H9 (cell line): ENCODE results near the gene TSKU. TPM values are rescaled to one million over a fixed set of nuclear protein-coding genes. Genes with fewer than 3 reads are reported as not detected.

Experiments
- DNase-seq: peaks from one replicate; pipeline ENCODE4 v3.0.0-alpha.2; 2017
- H2AFZ ChIP-seq: one replicate; pipeline ENCODE4 v1.6.1; 2013; ENCODE audit warnings: mild to moderate bottlenecking, low read length, control low read depth, moderate library complexity
- H2AK5ac ChIP-seq: 2 replicates; pipeline ENCODE4 v1.6.1; 2013; ENCODE audit warnings: low read length, control low read depth, mixed read lengths; ENCODE audit not compliant: insufficient read length
- H2BK120ac ChIP-seq: one replicate; pipeline ENCODE4 v1.6.1; 2013; ENCODE audit warnings: low read depth, mild to moderate bottlenecking, low read length, control low read depth, inconsistent platforms; ENCODE audit not compliant: poor library complexity, severe bottlenecking
- H2BK12ac ChIP-seq: 2 replicates; pipeline ENCODE4 v1.6.1; 2013; ENCODE audit warnings: low read length, control low read depth, mixed read lengths, low read depth; ENCODE audit not compliant: insufficient read length
- H2BK15ac ChIP-seq: 2 replicates; pipeline ENCODE4 v1.6.1; 2013; ENCODE audit warnings: low read depth, low read length, control low read depth
- H2BK20ac ChIP-seq: one replicate; pipeline ENCODE4 v1.6.1; 2013; ENCODE audit warnings: low read depth, mild to moderate bottlenecking, low read length, control low read depth, inconsistent platforms; ENCODE audit not compliant: poor library complexity, severe bottlenecking
- H2BK5ac ChIP-seq: 2 replicates; pipeline ENCODE4 v1.6.1; 2013; ENCODE audit warnings: low read length, control low read depth, mixed read lengths; ENCODE audit not compliant: insufficient read length
- H3K14ac ChIP-seq: 2 replicates; pipeline ENCODE4 v1.6.1; 2013; ENCODE audit warnings: low read length, control low read depth; ENCODE audit not compliant: insufficient read depth
- H3K18ac ChIP-seq: 2 replicates; pipeline ENCODE4 v1.6.1; 2013; ENCODE audit warnings: low read depth, mild to moderate bottlenecking, mixed read lengths, low read length, control low read depth; ENCODE audit not compliant: insufficient read length
- H3K23ac ChIP-seq: 2 replicates; pipeline ENCODE4 v1.6.1; 2013; ENCODE audit warnings: low read length, control low read depth, mixed read lengths, low read depth; ENCODE audit not compliant: insufficient read length
- H3K23me2 ChIP-seq: 2 replicates; pipeline ENCODE4 v1.6.1; 2013; ENCODE audit warnings: low read depth, mild to moderate bottlenecking, mixed read lengths, low read length, control low read depth; ENCODE audit not compliant: insufficient read length, poor library complexity, severe bottlenecking
- H3K27ac ChIP-seq: 2 replicates; pipeline ENCODE4 v1.5.1; 2013; ENCODE audit warnings: low read length, control low read depth, mixed read lengths, low read depth; ENCODE audit not compliant: insufficient read length
- H3K27me3 ChIP-seq: 2 replicates; pipeline ENCODE4 v1.6.1; 2013; ENCODE audit warnings: low read length, control low read depth, inconsistent platforms; ENCODE audit not compliant: insufficient read depth
- H3K4ac ChIP-seq: 2 replicates; pipeline ENCODE4 v1.6.1; 2013; ENCODE audit warnings: low read depth, mild to moderate bottlenecking, control low read depth, inconsistent platforms, low read length, moderate library complexity
- H3K4me1 ChIP-seq: 2 replicates; pipeline ENCODE4 v1.6.1; 2013; ENCODE audit warnings: low read length, control low read depth, inconsistent platforms; ENCODE audit not compliant: insufficient read depth
- H3K4me2 ChIP-seq: 2 replicates; pipeline ENCODE4 v1.6.1; 2013; ENCODE audit warnings: low read length, control low read depth, mixed read lengths; ENCODE audit not compliant: insufficient read length, insufficient read depth
- H3K56ac ChIP-seq: 2 replicates; pipeline ENCODE4 v1.6.1; 2013; ENCODE audit warnings: low read depth, mild to moderate bottlenecking, mixed read lengths, low read length, control low read depth; ENCODE audit not compliant: insufficient read length
- H3K79me1 ChIP-seq: 2 replicates; pipeline ENCODE4 v1.6.1; 2013; ENCODE audit warnings: low read depth, mild to moderate bottlenecking, moderate library complexity, low read length, control low read depth, inconsistent platforms; ENCODE audit not compliant: insufficient read depth, poor library complexity, severe bottlenecking
- H3K79me2 ChIP-seq: 2 replicates; pipeline ENCODE4 v1.6.1; 2013; ENCODE audit warnings: low read length, control low read depth, inconsistent platforms; ENCODE audit not compliant: insufficient read depth
- H3K9ac ChIP-seq: 2 replicates; pipeline ENCODE4 v1.6.1; 2013; ENCODE audit warnings: low read length, control low read depth, mixed read lengths; ENCODE audit not compliant: insufficient read length; ENCODE audit errors: extremely low read depth
- H3K9me3 ChIP-seq: one replicate; pipeline ENCODE4 v1.6.1; 2013; ENCODE audit warnings: low read depth, low read length, inconsistent platforms; ENCODE audit not compliant: control insufficient read depth
- H3T11ph ChIP-seq: one replicate; pipeline ENCODE4 v1.6.1; 2013; ENCODE audit warnings: mild to moderate bottlenecking, low read length, control low read depth, inconsistent platforms
- H4K20me1 ChIP-seq: one replicate; pipeline ENCODE4 v1.6.1; 2013; ENCODE audit not compliant: control insufficient read depth, insufficient read length, insufficient read depth
- H4K5ac ChIP-seq: 2 replicates; pipeline ENCODE4 v1.6.1; 2013; ENCODE audit warnings: low read depth, mild to moderate bottlenecking, mixed read lengths, low read length, control low read depth; ENCODE audit not compliant: insufficient read length
- H4K8ac ChIP-seq: replicated peaks from 2 replicates; pipeline ENCODE4 v1.6.1; 2013; ENCODE audit warnings: low read length, control low read depth, mixed read lengths, low read depth; ENCODE audit not compliant: insufficient read length
- H4K91ac ChIP-seq: 2 replicates; pipeline ENCODE4 v1.6.1; 2013; ENCODE audit warnings: low read depth, mild to moderate bottlenecking, moderate library complexity, mixed read lengths, low read length, control low read depth; ENCODE audit not compliant: insufficient read length
- H3K27ac Mint-ChIP-seq, 3 experiments: 2 replicates in 2 of 3; 3 replicates in 1 of 3; pipeline ENCODE4 v1.8.0; 2020 to 2021; ENCODE audit warnings: mixed read lengths in 3 of 3, mild to moderate bottlenecking in 1 of 3, moderate library complexity in 1 of 3
- H3K27me3 Mint-ChIP-seq: 2 replicates; pipeline ENCODE4 v1.8.0; 2021; ENCODE audit warnings: low read depth, mild to moderate bottlenecking, moderate library complexity, mixed read lengths
- H3K36me3 Mint-ChIP-seq, 3 experiments: 2 replicates in 2 of 3; 3 replicates in 1 of 3; pipeline ENCODE4 v1.8.0; 2020 to 2021; ENCODE audit warnings: low read depth in 3 of 3, mixed read lengths in 3 of 3; ENCODE audit not compliant: insufficient read depth in 1 of 3
- H3K4me1 Mint-ChIP-seq, 2 experiments: 2 replicates each; pipeline ENCODE4 v1.8.0; 2020; ENCODE audit warnings: mixed read lengths in 2 of 2
- H3K4me3 Mint-ChIP-seq, 2 experiments: 2 replicates in 1 of 2; 3 replicates in 1 of 2; pipeline ENCODE4 v1.8.0; 2020 to 2021; ENCODE audit warnings: mild to moderate bottlenecking in 2 of 2, mixed read lengths in 2 of 2, moderate library complexity in 1 of 2
- H3K9me3 Mint-ChIP-seq, 2 experiments: 2 replicates in 1 of 2; 3 replicates in 1 of 2; pipeline ENCODE4 v1.8.0; 2020; ENCODE audit warnings: mild to moderate bottlenecking in 2 of 2, mixed read lengths in 2 of 2, moderate library complexity in 1 of 2
- CTCF ChIP-seq: fragments of 200-600 bp; sonication (generic); conservative IDR thresholded peaks from 3 replicates; pipeline ENCODE4 v1.8.0; 2021; ENCODE audit warnings: antibody characterized with exemption, mild to moderate bottlenecking
- WGBS: extraction: QIAGEN DNeasy Blood & Tissue Kit; methylation state at CpG from one replicate; pipeline ENCODE4 v1.1.7; 2013; ENCODE audit warnings: missing lambda C conversion rate, low lambda C conversion rate, mixed read lengths; ENCODE audit not compliant: insufficient read length; ENCODE audit errors: extremely low coverage; 5-methylcytosine and 5-hydroxymethylcytosine counted together
- total RNA-seq: library from RNA; stranded (reverse); gene quantifications from 2 replicates; pipeline ENCODE4 v1.2.1, GENCODE V29; 2021

TSKU gene
- total RNA-seq, 1 experiment from 2014 or later = 25.4 TPM

- H3K23ac ChIP-seq = no peak overlapping the region
- no peak overlapping the region for H3K14ac ChIP-seq
- no peak for TF ChIP-seq CTCF
- no peaks in the 10 kb centered on the region for H3K4me1 ChIP-seq
- H3K36me3 Mint-ChIP-seq = no peaks in the 10 kb centered on the region; a peak in 1 of 7 replicates
- no peak overlapping the region for H2BK20ac ChIP-seq
- H3T11ph ChIP-seq = no peak overlapping the region
- no peaks in the 10 kb centered on the region for H3K27me3 ChIP-seq
- H3K4me3 Mint-ChIP-seq = no peak overlapping the region
- H2BK5ac ChIP-seq = no peak overlapping the region
- WGBS = no CpG with 5 or more reads among the region's 3 CpGs
- no peak overlapping the region for H2BK120ac ChIP-seq
- no peak for DNase-seq
- no peak overlapping the region for H3K4ac ChIP-seq
- H3K23me2 ChIP-seq = no peaks in the 10 kb centered on the region
- H3K9me3 ChIP-seq = no peaks in the 10 kb centered on the region
- no peaks in the 10 kb centered on the region for H3K79me1 ChIP-seq
- no peaks in the 10 kb centered on the region for H3K9me3 Mint-ChIP-seq
- no peak overlapping the region for H3K56ac ChIP-seq
- no peak overlapping the region for H3K27ac ChIP-seq
- H4K5ac ChIP-seq = no peak overlapping the region
- peaks cover 12 to 38% of the 10 kb centered on the region in 2 experiments for H3K4me1 Mint-ChIP-seq
- no peaks in the 10 kb centered on the region for H3K79me2 ChIP-seq
- H2AK5ac ChIP-seq = no peak overlapping the region
- H3K18ac ChIP-seq = no peak overlapping the region
- H4K8ac ChIP-seq = no peak overlapping the region
- no peak overlapping the region for H2AFZ ChIP-seq
- H4K91ac ChIP-seq = no peak overlapping the region
- peaks cover 21% of the 10 kb centered on the region for H3K27me3 Mint-ChIP-seq
- H4K20me1 ChIP-seq = no peaks in the 10 kb centered on the region
- no peak overlapping the region for H3K9ac ChIP-seq
- H3K4me2 ChIP-seq = no peak overlapping the region
- peak overlapping the region in 1 of 3 experiments; percentile 90; a peak in 1 of 7 replicates for H3K27ac Mint-ChIP-seq
- H2BK12ac ChIP-seq = no peak overlapping the region
- H2BK15ac ChIP-seq = no peak overlapping the region
Observed at GRCh38 chr11:76753449-76753848, 29.7 kb upstream of the TSKU start.
